GM18870 (cell line): Measurements from ENCODE around the gene CEP295NL.
A peak's percentile ranks its signal among the peaks of the same experiment; 100 is the strongest.
"Not testable (repeated sequence)": the region's sequence is repeated elsewhere in the genome, so short reads cannot be mapped to it uniquely, and the experiment has no call there.

Experiments
- ATAC-seq: cut with Tn5 transposase; IDR thresholded peaks from one replicate; pipeline ENCODE4 v1.9.1; 2021; ENCODE audit warnings: moderate library complexity; ENCODE audit not compliant: unreplicated experiment

Gene CEP295NL

GRCh38 chr17:78867046-78867445 is 36.0 kb downstream of the CEP295NL start:
- ATAC-seq = not testable (repeated sequence)

GRCh38 chr17:78865682-78866390 is 37.2 kb downstream of the CEP295NL start:
- ATAC-seq = no peak

GRCh38 chr17:78864117-78864516 is 38.9 kb downstream of the CEP295NL start:
- ATAC-seq = no peak

- ATAC-seq = no peak
These were observed 40.7 kb downstream of the CEP295NL start for GRCh38 chr17:78862073-78863023.

- no peak for ATAC-seq
These were observed 41.8 kb downstream of the CEP295NL start for GRCh38 chr17:78861229-78861628.

GRCh38 chr17:78859051-78859450 is 44.0 kb downstream of the CEP295NL start:
- no peak for ATAC-seq

GRCh38 chr17:78857266-78857665 is 45.7 kb downstream of the CEP295NL start:
- ATAC-seq = no peak

GRCh38 chr17:78855561-78856165 is 47.3 kb downstream of the CEP295NL start:
- ATAC-seq = no peak

- ATAC-seq = no peak
These were observed 48.5 kb downstream of the CEP295NL start for GRCh38 chr17:78854508-78854907.

- no peak for ATAC-seq
These were observed 49.0 kb downstream of the CEP295NL start for GRCh38 chr17:78853926-78854394.

GRCh38 chr17:78852709-78853121 is 50.3 kb downstream of the CEP295NL start:
- ATAC-seq = no peak

- no peak for ATAC-seq
These were observed 54.0 kb downstream of the CEP295NL start for GRCh38 chr17:78849026-78849425.

- no peak for ATAC-seq
These were observed 55.9 kb downstream of the CEP295NL start for GRCh38 chr17:78847052-78847451.

GRCh38 chr17:78844301-78845005 is 58.5 kb downstream of the CEP295NL start:
- no peak for ATAC-seq

- no peak for ATAC-seq
These were observed 60.0 kb downstream of the CEP295NL start for GRCh38 chr17:78842881-78843565.

- peak; percentile 83 for ATAC-seq
These were observed 62.0 kb downstream of the CEP295NL start, which contains the start of gene USP36 for GRCh38 chr17:78840780-78841611. Gene USP36 (minus strand): TSS chr17:78840814. CDS start chr17:78836363, 4,451 bp downstream.
